Hepatocyte (in vitro differentiated cells): ENCODE data around the gene PTPN20. TPM values are rescaled to one million over a fixed set of nuclear protein-coding genes. Genes with fewer than 3 reads are reported as not detected.

Experiments used
- DNase-seq: peaks from one replicate; pipeline ENCODE4 v3.0.0-alpha.2; 2016; ENCODE audit warnings: low spot score
- H2AFZ ChIP-seq: fragments of 200-600 bp; sonication (generic); 2 replicates; pipeline ENCODE4 v1.6.0; 2016; ENCODE audit warnings: antibody characterized with exemption, mild to moderate bottlenecking
- H3K27ac ChIP-seq: fragments of 200-600 bp; sonication (generic); 2 replicates; pipeline ENCODE4 v1.5.1; 2016; ENCODE audit warnings: mild to moderate bottlenecking
- H3K27me3 ChIP-seq: fragments of 200-600 bp; sonication (generic); 2 replicates; pipeline ENCODE4 v1.6.1; 2016
- H3K36me3 ChIP-seq: fragments of 200-600 bp; sonication (generic); replicated peaks from 2 replicates; pipeline ENCODE4 v1.5.1; 2016; ENCODE audit warnings: low read depth; ENCODE audit not compliant: insufficient read depth
- H3K4me1 ChIP-seq: fragments of 200-600 bp; sonication (generic); 2 replicates; pipeline ENCODE4 v1.5.1; 2016; ENCODE audit warnings: mild to moderate bottlenecking, moderate library complexity; ENCODE audit not compliant: insufficient read depth
- H3K4me2 ChIP-seq: fragments of 200-600 bp; sonication (generic); 2 replicates; pipeline ENCODE4 v1.6.0; 2016
- H3K4me3 ChIP-seq: fragments of 200-600 bp; sonication (generic); 2 replicates; pipeline ENCODE4 v1.5.1; 2016; ENCODE audit warnings: mild to moderate bottlenecking
- H3K79me2 ChIP-seq: fragments of 200-600 bp; sonication (generic); 2 replicates; pipeline ENCODE4 v1.6.0; 2017; ENCODE audit warnings: mild to moderate bottlenecking
- H3K9me2 ChIP-seq: fragments of 200-600 bp; sonication (generic); replicated peaks from 2 replicates; pipeline ENCODE4 v1.6.0; 2017; ENCODE audit warnings: mild to moderate bottlenecking; ENCODE audit not compliant: insufficient read depth
- H3K9me3 ChIP-seq: fragments of 200-600 bp; sonication (generic); 2 replicates; pipeline ENCODE4 v1.5.1; 2016; ENCODE audit warnings: low read depth, mild to moderate bottlenecking
- H4K20me1 ChIP-seq: fragments of 200-600 bp; sonication (generic); 2 replicates; pipeline ENCODE4 v1.6.0; 2016; ENCODE audit warnings: mild to moderate bottlenecking; ENCODE audit not compliant: insufficient read depth, poor library complexity, severe bottlenecking
- EZH2 ChIP-seq: fragments of 200-600 bp; sonication (generic); IDR thresholded peaks from 2 replicates; pipeline ENCODE4 v1.6.1; 2016; ENCODE audit warnings: antibody characterized with exemption, mild to moderate bottlenecking, borderline replicate concordance
- EZH2phosphoT487 ChIP-seq: fragments of 200-600 bp; sonication (generic); IDR thresholded peaks from one replicate; pipeline ENCODE4 v1.6.1; 2018; ENCODE audit warnings: antibody characterized with exemption, mild to moderate bottlenecking, low read depth, moderate library complexity; ENCODE audit not compliant: unreplicated experiment, severe bottlenecking
- WGBS: methylation state at CpG from one replicate; pipeline ENCODE4 v1.1.6; 2016; ENCODE audit warnings: low lambda C conversion rate; ENCODE audit errors: missing lambda C conversion rate; 5-methylcytosine and 5-hydroxymethylcytosine counted together
- polyA plus RNA-seq: library from polyadenylated mRNA; unstranded; fragments of >200 nt; fragmentation: Nextera tagmentation; extraction: Ambion mirVana; gene quantifications from 2 replicates; pipeline ENCODE4 v1.2.1, GENCODE V29; 2016
- total RNA-seq: library from RNA; depleted of rRNA; stranded (reverse); fragments of >200 nt; gene quantifications from 2 replicates; pipeline ENCODE4 v1.2.3, GENCODE V29; 2014
- TF ChIP-seq, protein P1 (sequence below): fragments of 200-600 bp; sonication (generic); IDR thresholded peaks from 2 replicates; pipeline ENCODE4 v1.5.1; 2016; ENCODE audit warnings: antibody characterized with exemption, mild to moderate bottlenecking; ENCODE audit not compliant: poor library complexity

The PTPN20 gene
- total and polyA plus RNA-seq, 2 experiments from 2014 or later: 0.60 TPM; not detected in 1

DNA sequence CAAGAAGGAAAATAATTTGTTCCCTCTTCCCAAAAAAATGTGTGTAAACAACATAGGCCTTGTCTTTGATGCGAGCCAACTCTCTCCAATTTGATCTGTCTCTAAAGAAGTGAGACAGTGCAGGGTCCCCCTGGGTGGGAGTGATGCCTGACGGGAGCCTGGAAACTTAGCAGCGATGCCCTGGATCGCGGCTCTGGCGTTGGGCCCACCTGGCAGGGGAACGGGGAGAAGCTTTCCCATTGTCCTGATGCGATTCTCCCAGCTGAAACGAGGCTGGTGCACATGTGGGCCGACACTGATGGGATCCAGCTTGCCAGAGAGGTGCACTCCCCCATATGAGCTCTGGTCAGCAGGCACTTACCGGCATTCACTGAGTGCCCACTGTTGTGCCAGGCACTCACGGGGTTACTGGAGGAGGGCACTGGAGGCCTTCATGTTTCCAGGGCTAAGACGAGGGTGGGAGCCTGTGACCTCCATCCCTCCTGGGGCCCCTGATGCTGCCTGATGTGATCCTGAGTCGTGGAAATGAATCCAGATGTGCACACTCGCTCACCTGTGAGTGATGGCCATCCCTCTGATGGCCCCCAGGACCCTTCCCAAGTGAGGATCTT lies 132.8 kb downstream of the PTPN20 start:
- no peaks in the 10 kb centered on the region for H3K36me3 ChIP-seq
- no peaks in the 10 kb centered on the region for H3K79me2 ChIP-seq
- H3K9me3 ChIP-seq: no peaks in the 10 kb centered on the region
- no peak overlapping the region for H3K4me2 ChIP-seq
- no peaks in the 10 kb centered on the region for H4K20me1 ChIP-seq
- no peak for DNase-seq
- TF ChIP-seq EZH2 (no peak), EZH2phosphoT487 (no peak)
- TF ChIP-seq, protein P1, sequence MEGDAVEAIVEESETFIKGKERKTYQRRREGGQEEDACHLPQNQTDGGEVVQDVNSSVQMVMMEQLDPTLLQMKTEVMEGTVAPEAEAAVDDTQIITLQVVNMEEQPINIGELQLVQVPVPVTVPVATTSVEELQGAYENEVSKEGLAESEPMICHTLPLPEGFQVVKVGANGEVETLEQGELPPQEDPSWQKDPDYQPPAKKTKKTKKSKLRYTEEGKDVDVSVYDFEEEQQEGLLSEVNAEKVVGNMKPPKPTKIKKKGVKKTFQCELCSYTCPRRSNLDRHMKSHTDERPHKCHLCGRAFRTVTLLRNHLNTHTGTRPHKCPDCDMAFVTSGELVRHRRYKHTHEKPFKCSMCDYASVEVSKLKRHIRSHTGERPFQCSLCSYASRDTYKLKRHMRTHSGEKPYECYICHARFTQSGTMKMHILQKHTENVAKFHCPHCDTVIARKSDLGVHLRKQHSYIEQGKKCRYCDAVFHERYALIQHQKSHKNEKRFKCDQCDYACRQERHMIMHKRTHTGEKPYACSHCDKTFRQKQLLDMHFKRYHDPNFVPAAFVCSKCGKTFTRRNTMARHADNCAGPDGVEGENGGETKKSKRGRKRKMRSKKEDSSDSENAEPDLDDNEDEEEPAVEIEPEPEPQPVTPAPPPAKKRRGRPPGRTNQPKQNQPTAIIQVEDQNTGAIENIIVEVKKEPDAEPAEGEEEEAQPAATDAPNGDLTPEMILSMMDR: no peak
- H3K4me1 ChIP-seq: peaks cover 4% of the 10 kb centered on the region
- H3K27ac ChIP-seq: no peak overlapping the region
- H3K4me3 ChIP-seq: no peak overlapping the region
- no peaks in the 10 kb centered on the region for H3K9me2 ChIP-seq
- H2AFZ ChIP-seq: no peak overlapping the region
- H3K27me3 ChIP-seq: no peaks in the 10 kb centered on the region
- WGBS: 89% methylated on average over 15 of the region's 15 CpGs

DNA sequence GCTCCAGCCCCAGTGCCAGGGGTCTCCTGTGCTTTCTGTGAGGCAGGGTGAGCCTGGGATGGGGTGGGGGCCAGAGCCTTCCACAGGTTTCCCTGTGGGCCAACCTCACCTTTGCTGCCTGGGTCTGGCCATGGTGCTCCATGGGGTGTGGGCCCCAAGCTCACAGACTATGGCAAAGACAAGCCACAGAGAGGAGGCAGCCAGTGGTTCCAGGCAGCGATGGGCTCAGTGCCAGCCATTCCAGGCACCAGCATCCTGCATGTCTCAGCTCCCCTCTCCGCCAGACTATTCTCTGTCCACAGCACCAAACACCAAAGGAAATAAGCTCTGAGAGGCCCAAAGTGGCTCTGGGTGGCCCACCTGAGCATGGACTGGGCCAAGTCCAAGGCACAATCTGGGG lies 133.5 kb downstream of the PTPN20 start:
- Histone ChIP-seq H4K20me1 (no peaks in the 10 kb centered on the region), H3K9me3 (no peaks in the 10 kb centered on the region), H2AFZ (no peak overlapping the region), H3K4me2 (no peak overlapping the region), H3K9me2 (no peaks in the 10 kb centered on the region), H3K27me3 (no peaks in the 10 kb centered on the region), H3K36me3 (no peaks in the 10 kb centered on the region), H3K4me3 (no peak overlapping the region), H3K79me2 (no peaks in the 10 kb centered on the region), H3K27ac (no peak overlapping the region), H3K4me1 (peaks cover under 1% of the 10 kb centered on the region)
- 86% methylated on average over 2 of the region's 2 CpGs for WGBS
- TF ChIP-seq, protein P1: no peak
- no peak for TF ChIP-seq EZH2phosphoT487
- TF ChIP-seq EZH2: no peak
- DNase-seq: no peak

DNA sequence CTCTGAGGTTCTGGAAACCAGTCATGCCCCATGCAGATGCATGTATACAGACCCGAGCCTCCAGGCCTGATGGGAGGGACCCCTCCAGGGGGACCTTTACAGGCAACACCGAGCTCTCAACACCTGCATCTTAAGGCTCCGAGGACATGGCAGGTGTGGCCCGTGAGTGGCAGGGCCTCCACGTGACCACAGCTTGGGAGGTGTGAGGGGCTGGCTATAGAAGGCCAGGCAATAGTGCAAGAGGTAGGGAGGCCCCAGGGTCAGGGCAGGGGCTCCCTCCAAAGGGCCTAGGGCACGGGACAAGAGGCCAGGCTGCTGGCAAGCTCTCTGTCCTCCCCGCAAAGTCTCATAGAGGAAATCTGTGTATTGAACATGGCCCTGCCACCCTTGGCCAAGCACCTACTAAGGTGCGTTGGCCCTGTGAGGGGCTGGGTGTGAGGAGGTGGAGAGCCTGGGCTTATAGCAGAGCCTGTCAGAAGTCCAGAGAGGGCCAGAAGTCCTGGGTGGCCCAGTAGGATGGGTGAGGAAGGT lies 134.2 kb downstream of the PTPN20 start:
- H4K20me1 ChIP-seq: no peaks in the 10 kb centered on the region
- H3K4me3 ChIP-seq: no peak overlapping the region
- no peaks in the 10 kb centered on the region for H3K4me1 ChIP-seq
- H3K4me2 ChIP-seq: no peak overlapping the region
- H3K27me3 ChIP-seq: no peaks in the 10 kb centered on the region
- H3K36me3 ChIP-seq: no peaks in the 10 kb centered on the region
- no peaks in the 10 kb centered on the region for H3K79me2 ChIP-seq
- no peak overlapping the region for H2AFZ ChIP-seq
- no peaks in the 10 kb centered on the region for H3K9me3 ChIP-seq
- H3K9me2 ChIP-seq: no peaks in the 10 kb centered on the region
- whole genome bisulfite sequencing: 95% methylated on average over 8 of the region's 8 CpGs
- no peak for DNase-seq
- TF ChIP-seq EZH2 (no peak), EZH2phosphoT487 (no peak)
- TF ChIP-seq, protein P1: no peak
- H3K27ac ChIP-seq: no peak overlapping the region
